Mammary epithelial cell (primary cell): ENCODE measurements around the gene KCNJ1.

ENCODE experiments used
- EZH2 ChIP-seq: IDR thresholded peaks from 2 replicates; pipeline ENCODE4 v1.6.1; 2012; ENCODE audit warnings: low read length, inconsistent platforms, borderline replicate concordance
- TF ChIP-seq, protein P1 (sequence below), 2 donors: IDR thresholded peaks in 1 of 2; conservative IDR thresholded peaks in 1 of 2; 2 replicates each; pipeline ENCODE4 v1.5.1; 2011 to 2012; ENCODE audit warnings: inconsistent platforms in 2 of 2, low read length in 2 of 2, mild to moderate bottlenecking in 2 of 2, control low read depth in 1 of 2, low read depth in 1 of 2; ENCODE audit not compliant: insufficient read depth in 1 of 2; ENCODE audit errors: extremely low read depth in 1 of 2

DNA sequence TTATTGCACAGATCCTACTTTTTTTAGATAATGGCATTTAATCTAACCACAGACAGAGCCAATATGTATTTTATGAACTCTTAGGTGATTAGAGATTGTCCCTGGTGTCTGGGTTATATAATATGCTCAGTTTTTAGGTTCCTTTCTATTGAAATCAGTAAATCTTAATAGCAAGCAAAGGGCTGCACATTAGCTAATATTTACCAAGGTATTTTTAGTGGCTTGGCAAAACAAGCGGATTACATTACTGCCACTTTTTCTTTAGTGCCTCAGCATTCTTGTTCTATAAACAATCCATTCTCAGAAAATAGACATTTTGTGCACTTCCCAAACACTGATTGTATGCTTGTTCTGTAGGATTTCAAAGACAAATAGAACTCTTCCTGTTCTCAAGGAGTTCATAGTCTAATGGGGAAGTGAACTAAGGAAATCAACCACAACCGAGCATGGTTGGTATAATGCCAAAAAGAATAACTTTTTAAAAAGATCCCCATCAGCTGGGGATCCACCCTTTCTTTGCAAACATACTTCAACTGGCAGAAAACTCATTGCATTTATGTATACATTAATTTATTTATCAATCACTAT, 23.8 kb downstream of the KCNJ1 start:
- TF ChIP-seq, protein P1, sequence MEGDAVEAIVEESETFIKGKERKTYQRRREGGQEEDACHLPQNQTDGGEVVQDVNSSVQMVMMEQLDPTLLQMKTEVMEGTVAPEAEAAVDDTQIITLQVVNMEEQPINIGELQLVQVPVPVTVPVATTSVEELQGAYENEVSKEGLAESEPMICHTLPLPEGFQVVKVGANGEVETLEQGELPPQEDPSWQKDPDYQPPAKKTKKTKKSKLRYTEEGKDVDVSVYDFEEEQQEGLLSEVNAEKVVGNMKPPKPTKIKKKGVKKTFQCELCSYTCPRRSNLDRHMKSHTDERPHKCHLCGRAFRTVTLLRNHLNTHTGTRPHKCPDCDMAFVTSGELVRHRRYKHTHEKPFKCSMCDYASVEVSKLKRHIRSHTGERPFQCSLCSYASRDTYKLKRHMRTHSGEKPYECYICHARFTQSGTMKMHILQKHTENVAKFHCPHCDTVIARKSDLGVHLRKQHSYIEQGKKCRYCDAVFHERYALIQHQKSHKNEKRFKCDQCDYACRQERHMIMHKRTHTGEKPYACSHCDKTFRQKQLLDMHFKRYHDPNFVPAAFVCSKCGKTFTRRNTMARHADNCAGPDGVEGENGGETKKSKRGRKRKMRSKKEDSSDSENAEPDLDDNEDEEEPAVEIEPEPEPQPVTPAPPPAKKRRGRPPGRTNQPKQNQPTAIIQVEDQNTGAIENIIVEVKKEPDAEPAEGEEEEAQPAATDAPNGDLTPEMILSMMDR (conservative IDR thresholded peaks at IDR 0.05 in 1 of 2, IDR thresholded peaks at IDR 0.05 in 1 of 2; ENCODE audit: extremely low read depth in 1 of 2, insufficient read depth in 1 of 2, low read depth in 1 of 2, low read length in 2 of 2) = no peak
- TF ChIP-seq EZH2 = no peak
